ENCODE data around the gene DCP2.

DNA sequence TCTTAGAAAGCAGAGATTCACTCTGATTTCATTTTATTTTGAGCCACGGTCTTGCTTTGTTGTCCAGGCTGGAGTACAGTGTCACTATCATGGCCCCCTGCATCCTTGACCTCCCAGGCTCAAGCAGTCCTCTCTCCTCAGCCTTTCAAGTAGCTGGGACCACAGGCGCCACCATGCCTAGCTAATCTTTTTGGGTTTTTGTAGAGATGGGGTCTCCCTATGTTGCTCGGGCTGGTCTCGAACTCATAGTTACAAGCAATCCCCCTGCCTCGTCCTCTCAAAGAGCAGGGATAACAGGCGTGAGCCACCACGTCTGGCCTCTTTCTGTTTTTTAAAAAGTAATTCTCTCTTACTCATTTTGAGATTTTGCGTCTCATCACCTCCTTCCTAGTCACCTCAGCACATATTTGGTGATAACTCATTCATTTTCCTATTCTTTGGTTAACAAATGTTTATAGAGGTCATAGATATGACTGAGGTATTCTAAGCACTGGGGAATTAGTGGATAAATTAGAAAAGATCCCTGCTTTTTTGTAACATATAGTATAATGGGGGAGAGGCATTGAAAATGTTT is 10.8 kb upstream of the DCP2 start:
- TF ChIP-seq POLR2AphosphoS5 (IDR thresholded peaks at IDR 0.05; ENCODE audit: low read depth, low read length) (no peak), TAF1 (IDR thresholded peaks at IDR 0.05; ENCODE audit: borderline replicate concordance, insufficient read depth, low read length) (no peak), SIN3A (IDR thresholded peaks at IDR 0.05; ENCODE audit: borderline replicate concordance, insufficient read depth, low read length) (no peak), REST (IDR thresholded peaks at IDR 0.05; ENCODE audit: insufficient read depth in 1 of 2, low read depth in 2 of 2, low read length in 2 of 2) (no peak)

All from PFSK-1 (cell line).